A549 (cell line): ENCODE results near the gene PKN1. TPM values are rescaled to one million over a fixed set of nuclear protein-coding genes. Genes with fewer than 3 reads are reported as not detected.

Experiments
- ATAC-seq, 2 experiments: fragments of 200-7000 bp in 1 of 2; fragments of >200 bp in 1 of 2; cut with Nextera tagmentation in 1 of 2; cut with Tn5 transposase in 1 of 2; 3 replicates each; pipeline versions ENCODE4 v1.8.0 to v1.9.1; 2018 to 2020; ENCODE audit warnings: mild to moderate bottlenecking in 1 of 2, moderate library complexity in 1 of 2
- CTCF ChIA-PET: fragments of 300-600 bp; sonication (Branson Sonifier 250); formaldehyde crosslinking; extraction: SDS; loops from one replicate; lab custom pipeline; 2021; ENCODE audit warnings: antibody characterized with exemption, inconsistent platforms; lab: Yijun Ruan, JAX
- POLR2A ChIA-PET: fragments of 350-600 bp; formaldehyde crosslinking; extraction: SDS; loops from one replicate; lab custom pipeline; 2021; ENCODE audit warnings: antibody characterized with exemption, inconsistent platforms; lab: Yijun Ruan, JAX
- DNase-seq, 2 experiments: peaks; one replicate each; pipeline versions ENCODE4 v3.0.0 to v3.0.0-alpha.2; 2011 to 2016; ENCODE audit warnings: low read depth in 1 of 2, low spot score in 1 of 2
- FAIRE-seq: peaks from 2 replicates; lab custom pipeline; 2011; peaks lifted over from hg19 to GRCh38; lab: Jason Lieb, UNC
- H3K27ac ChIP-seq, 2 experiments: fragments of >200 bp; sonication (Bioruptor Twin); formaldehyde crosslinking; 3 replicates each; pipeline ENCODE4 v1.5.1; 2016 to 2017
- H3K4me1 ChIP-seq: fragments of >200 bp; sonication (Bioruptor Twin); formaldehyde crosslinking; 3 replicates; pipeline ENCODE4 v1.6.1; 2016
- H3K4me2 ChIP-seq: fragments of >200 bp; sonication (Bioruptor Twin); formaldehyde crosslinking; 3 replicates; pipeline ENCODE4 v1.6.1; 2016
- H3K4me3 ChIP-seq: fragments of >200 bp; sonication (Bioruptor Twin); formaldehyde crosslinking; 3 replicates; pipeline ENCODE4 v1.5.1; 2016
- H3K9me3 ChIP-seq: fragments of >200 bp; sonication (Bioruptor Twin); formaldehyde crosslinking; 3 replicates; pipeline ENCODE4 v1.6.1; 2016
- CBX8 ChIP-seq: fragments of 200-600 bp; sonication (generic); IDR thresholded peaks from 2 replicates; pipeline ENCODE4 v1.6.1; 2016
- EHF ChIP-seq: fragments of 250-450 bp; sonication (Bioruptor Pico); IDR thresholded peaks from 2 replicates; pipeline ENCODE4 v1.5.0; 2020; ENCODE audit warnings: mild to moderate bottlenecking
- FOXS1 ChIP-seq: fragments of 250-450 bp; sonication (Bioruptor Pico); IDR thresholded peaks from 2 replicates; pipeline ENCODE4 v1.5.0; 2020; ENCODE audit warnings: mild to moderate bottlenecking, moderate library complexity
- HOXA7 ChIP-seq: fragments of 250-450 bp; sonication (Bioruptor Pico); IDR thresholded peaks from 2 replicates; pipeline ENCODE4 v1.5.0; 2020; ENCODE audit warnings: mild to moderate bottlenecking, moderate library complexity
- MAFK ChIP-seq: fragments of 450-650 bp; IDR thresholded peaks from 2 replicates; pipeline ENCODE4 v1.6.1; 2014; ENCODE audit not compliant: partially characterized antibody
- NPAS2 ChIP-seq: fragments of 250-450 bp; sonication (Bioruptor Pico); IDR thresholded peaks from 2 replicates; pipeline ENCODE4 v1.8.0; 2022; ENCODE audit warnings: mild to moderate bottlenecking, moderate library complexity, borderline replicate concordance
- POLR2AphosphoS2 ChIP-seq: conservative IDR thresholded peaks from 2 replicates; pipeline ENCODE4 v1.6.1; 2012; ENCODE audit warnings: low read length, improper control_type of control experiment, inconsistent platforms
- RAD21 ChIP-seq, 2 experiments: fragments of >200 bp in 1 of 2; sonication (Bioruptor Twin) in 1 of 2; formaldehyde crosslinking in 1 of 2; IDR thresholded peaks in 1 of 2; conservative IDR thresholded peaks in 1 of 2; 2 replicates in 1 of 2; 3 replicates in 1 of 2; pipeline ENCODE4 v1.6.1; 2012 to 2018; ENCODE audit warnings: inconsistent platforms in 1 of 2
- TFCP2L1 ChIP-seq: fragments of 250-450 bp; sonication (Bioruptor Pico); IDR thresholded peaks from 2 replicates; pipeline ENCODE4 v1.5.0; 2021; ENCODE audit warnings: mild to moderate bottlenecking
- ZFP36 ChIP-seq: fragments of 450-650 bp; IDR thresholded peaks from 2 replicates; pipeline ENCODE4 v1.6.1; 2014; ENCODE audit warnings: borderline replicate concordance; ENCODE audit not compliant: partially characterized antibody
- ZSCAN20 ChIP-seq: fragments of 250-450 bp; sonication (Bioruptor Pico); IDR thresholded peaks from 2 replicates; pipeline ENCODE4 v1.8.0; 2022; ENCODE audit warnings: mild to moderate bottlenecking, moderate library complexity
- WGBS: methylation state at CpG from one replicate; pipeline ENCODE4 v1.1.6; 2017; ENCODE audit errors: missing lambda C conversion rate; 5-methylcytosine and 5-hydroxymethylcytosine counted together
- polyA plus RNA-seq, 4 experiments: library from polyadenylated mRNA; depleted of rRNA in 3 of 4; stranded (reverse); fragments of >200 nt; fragmentation: RNase III in 1 of 4; extraction: RNeasy Plus Mini Kit Qiagen cat#74134 plus additional on column Dnase treatment in 1 of 4; gene quantifications; 2 replicates in 3 of 4; 3 replicates in 1 of 4; pipeline ENCODE4 v1.2.3, GENCODE V29; 2011 to 2017
- TF ChIP-seq, protein P1 (sequence below): fragments of >200 bp; sonication (Bioruptor Twin); formaldehyde crosslinking; IDR thresholded peaks from 2 replicates; pipeline ENCODE4 v1.6.1; 2016
- TF ChIP-seq, protein P2 (sequence below): fragments of 200-600 bp; sonication (generic); IDR thresholded peaks from 2 replicates; pipeline ENCODE4 v1.6.1; 2016; ENCODE audit warnings: antibody characterized with exemption, mild to moderate bottlenecking, moderate library complexity
- TF ChIP-seq, protein P3 (sequence below): fragments of 150-350 bp; IDR thresholded peaks from 2 replicates; pipeline ENCODE4 v1.6.1; 2014; ENCODE audit warnings: low read depth, mild to moderate bottlenecking, low read length
- TF ChIP-seq, protein P4 (sequence below): fragments of >200 bp; sonication (Bioruptor Twin); formaldehyde crosslinking; IDR thresholded peaks from 3 replicates; pipeline ENCODE4 v1.6.1; 2016
- TF ChIP-seq, protein P5 (sequence below): IDR thresholded peaks from 2 replicates; pipeline ENCODE4 v1.6.1; 2012
- TF ChIP-seq, protein P6 (sequence below): IDR thresholded peaks from 2 replicates; pipeline ENCODE4 v1.6.1; 2012
- TF ChIP-seq, protein P7 (sequence below): fragments of 250-450 bp; sonication (Bioruptor Pico); IDR thresholded peaks from 2 replicates; pipeline ENCODE4 v1.5.0; 2020; ENCODE audit warnings: low read depth, mild to moderate bottlenecking, moderate library complexity

Gene PKN1
- polyA plus RNA-seq, 2 of the 4 experiments (the other 2 are of a cell fraction) = 33.4 to 37.3 TPM

DNA sequence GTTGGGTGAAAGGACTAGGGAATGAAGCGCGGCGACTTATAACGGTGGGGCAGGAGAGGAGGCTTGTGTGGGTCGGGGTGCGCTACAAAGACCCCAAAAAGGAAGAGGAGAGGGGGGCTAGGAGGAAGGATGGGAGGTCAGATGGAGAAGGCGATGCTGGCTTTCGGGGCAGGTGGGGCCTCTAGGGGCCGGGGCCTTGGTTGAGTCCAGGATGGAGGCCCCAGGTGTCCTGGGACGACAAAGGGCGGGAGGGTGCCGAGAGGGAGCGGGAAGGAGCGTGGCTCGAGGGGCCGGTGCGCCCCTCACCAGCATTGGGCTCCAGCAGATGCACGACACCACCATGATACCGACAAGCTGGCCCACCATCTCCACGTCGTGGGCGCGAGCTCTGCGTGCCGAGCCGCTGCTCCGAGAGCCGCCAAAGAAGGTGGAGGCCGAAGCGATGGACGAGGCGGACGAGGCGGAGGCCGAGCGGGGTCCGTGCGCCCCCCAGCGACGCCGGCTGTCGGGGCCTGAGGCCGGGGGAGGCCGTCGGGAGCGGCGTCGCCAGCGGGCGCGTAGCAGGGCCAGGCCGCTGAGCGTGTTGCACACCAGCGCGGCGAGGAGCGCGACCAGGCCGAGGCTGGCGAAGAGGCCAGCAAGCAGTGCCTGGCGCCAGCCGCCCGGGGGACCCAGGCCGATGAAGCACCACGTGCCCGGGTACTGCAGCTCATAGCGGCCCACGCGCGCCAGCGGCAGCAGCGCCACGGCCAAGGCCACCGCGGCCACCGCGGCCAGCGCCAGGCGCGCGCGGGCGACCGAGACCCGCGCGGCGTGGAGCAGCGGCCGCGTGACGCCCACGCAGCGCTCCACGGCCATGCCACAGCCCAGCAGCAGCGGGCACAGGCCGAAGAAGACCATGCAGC, 40.2 kb downstream of the PKN1 start:
- H3K4me2 ChIP-seq = no peak overlapping the region
- ATAC-seq (no peak), DNase-seq (no peak), FAIRE-seq (no peak)
- CTCF ChIA-PET = interaction anchor here (0.5 to 2.6 kb wide), 15 partner anchors 12 to 337 kb away, joined by 3 to 12 read pairs (median 4); partner anchors contain the start of genes ASF1B and PKN1
- no peak overlapping the region for H3K4me3 ChIP-seq
- H3K4me1 ChIP-seq = peaks cover 35% of the 10 kb centered on the region
- H3K27ac ChIP-seq = no peak overlapping the region
- TF ChIP-seq, protein P1, sequence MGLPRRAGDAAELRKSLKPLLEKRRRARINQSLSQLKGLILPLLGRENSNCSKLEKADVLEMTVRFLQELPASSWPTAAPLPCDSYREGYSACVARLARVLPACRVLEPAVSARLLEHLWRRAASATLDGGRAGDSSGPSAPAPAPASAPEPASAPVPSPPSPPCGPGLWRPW = no peak
- TF ChIP-seq NPAS2 (CRISPR knock-in tag) = no peak
- no peak for TF ChIP-seq RAD21 (conservative IDR thresholded peaks at IDR 0.05 in 1 of 2, IDR thresholded peaks at IDR 0.05 in 1 of 2)
- TF ChIP-seq, protein P2, sequence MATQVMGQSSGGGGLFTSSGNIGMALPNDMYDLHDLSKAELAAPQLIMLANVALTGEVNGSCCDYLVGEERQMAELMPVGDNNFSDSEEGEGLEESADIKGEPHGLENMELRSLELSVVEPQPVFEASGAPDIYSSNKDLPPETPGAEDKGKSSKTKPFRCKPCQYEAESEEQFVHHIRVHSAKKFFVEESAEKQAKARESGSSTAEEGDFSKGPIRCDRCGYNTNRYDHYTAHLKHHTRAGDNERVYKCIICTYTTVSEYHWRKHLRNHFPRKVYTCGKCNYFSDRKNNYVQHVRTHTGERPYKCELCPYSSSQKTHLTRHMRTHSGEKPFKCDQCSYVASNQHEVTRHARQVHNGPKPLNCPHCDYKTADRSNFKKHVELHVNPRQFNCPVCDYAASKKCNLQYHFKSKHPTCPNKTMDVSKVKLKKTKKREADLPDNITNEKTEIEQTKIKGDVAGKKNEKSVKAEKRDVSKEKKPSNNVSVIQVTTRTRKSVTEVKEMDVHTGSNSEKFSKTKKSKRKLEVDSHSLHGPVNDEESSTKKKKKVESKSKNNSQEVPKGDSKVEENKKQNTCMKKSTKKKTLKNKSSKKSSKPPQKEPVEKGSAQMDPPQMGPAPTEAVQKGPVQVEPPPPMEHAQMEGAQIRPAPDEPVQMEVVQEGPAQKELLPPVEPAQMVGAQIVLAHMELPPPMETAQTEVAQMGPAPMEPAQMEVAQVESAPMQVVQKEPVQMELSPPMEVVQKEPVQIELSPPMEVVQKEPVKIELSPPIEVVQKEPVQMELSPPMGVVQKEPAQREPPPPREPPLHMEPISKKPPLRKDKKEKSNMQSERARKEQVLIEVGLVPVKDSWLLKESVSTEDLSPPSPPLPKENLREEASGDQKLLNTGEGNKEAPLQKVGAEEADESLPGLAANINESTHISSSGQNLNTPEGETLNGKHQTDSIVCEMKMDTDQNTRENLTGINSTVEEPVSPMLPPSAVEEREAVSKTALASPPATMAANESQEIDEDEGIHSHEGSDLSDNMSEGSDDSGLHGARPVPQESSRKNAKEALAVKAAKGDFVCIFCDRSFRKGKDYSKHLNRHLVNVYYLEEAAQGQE = no peak
- no peak for TF ChIP-seq ZSCAN20 (CRISPR knock-in tag)
- TF ChIP-seq TFCP2L1 = no peak
- TF ChIP-seq, protein P3, sequence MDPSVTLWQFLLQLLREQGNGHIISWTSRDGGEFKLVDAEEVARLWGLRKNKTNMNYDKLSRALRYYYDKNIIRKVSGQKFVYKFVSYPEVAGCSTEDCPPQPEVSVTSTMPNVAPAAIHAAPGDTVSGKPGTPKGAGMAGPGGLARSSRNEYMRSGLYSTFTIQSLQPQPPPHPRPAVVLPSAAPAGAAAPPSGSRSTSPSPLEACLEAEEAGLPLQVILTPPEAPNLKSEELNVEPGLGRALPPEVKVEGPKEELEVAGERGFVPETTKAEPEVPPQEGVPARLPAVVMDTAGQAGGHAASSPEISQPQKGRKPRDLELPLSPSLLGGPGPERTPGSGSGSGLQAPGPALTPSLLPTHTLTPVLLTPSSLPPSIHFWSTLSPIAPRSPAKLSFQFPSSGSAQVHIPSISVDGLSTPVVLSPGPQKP = no peak
- TF ChIP-seq, protein P4, sequence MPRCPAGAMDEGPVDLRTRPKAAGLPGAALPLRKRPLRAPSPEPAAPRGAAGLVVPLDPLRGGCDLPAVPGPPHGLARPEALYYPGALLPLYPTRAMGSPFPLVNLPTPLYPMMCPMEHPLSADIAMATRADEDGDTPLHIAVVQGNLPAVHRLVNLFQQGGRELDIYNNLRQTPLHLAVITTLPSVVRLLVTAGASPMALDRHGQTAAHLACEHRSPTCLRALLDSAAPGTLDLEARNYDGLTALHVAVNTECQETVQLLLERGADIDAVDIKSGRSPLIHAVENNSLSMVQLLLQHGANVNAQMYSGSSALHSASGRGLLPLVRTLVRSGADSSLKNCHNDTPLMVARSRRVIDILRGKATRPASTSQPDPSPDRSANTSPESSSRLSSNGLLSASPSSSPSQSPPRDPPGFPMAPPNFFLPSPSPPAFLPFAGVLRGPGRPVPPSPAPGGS = no peak
- TF ChIP-seq EHF = no peak
- TF ChIP-seq, protein P5, sequence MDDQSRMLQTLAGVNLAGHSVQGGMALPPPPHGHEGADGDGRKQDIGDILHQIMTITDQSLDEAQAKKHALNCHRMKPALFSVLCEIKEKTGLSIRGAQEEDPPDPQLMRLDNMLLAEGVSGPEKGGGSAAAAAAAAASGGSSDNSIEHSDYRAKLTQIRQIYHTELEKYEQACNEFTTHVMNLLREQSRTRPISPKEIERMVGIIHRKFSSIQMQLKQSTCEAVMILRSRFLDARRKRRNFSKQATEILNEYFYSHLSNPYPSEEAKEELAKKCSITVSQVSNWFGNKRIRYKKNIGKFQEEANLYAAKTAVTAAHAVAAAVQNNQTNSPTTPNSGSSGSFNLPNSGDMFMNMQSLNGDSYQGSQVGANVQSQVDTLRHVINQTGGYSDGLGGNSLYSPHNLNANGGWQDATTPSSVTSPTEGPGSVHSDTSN = no peak
- TF ChIP-seq, protein P6, sequence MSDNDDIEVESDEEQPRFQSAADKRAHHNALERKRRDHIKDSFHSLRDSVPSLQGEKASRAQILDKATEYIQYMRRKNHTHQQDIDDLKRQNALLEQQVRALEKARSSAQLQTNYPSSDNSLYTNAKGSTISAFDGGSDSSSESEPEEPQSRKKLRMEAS = no peak
- TF ChIP-seq, protein P7, sequence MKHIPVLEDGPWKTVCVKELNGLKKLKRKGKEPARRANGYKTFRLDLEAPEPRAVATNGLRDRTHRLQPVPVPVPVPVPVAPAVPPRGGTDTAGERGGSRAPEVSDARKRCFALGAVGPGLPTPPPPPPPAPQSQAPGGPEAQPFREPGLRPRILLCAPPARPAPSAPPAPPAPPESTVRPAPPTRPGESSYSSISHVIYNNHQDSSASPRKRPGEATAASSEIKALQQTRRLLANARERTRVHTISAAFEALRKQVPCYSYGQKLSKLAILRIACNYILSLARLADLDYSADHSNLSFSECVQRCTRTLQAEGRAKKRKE (CRISPR knock-in tag) = no peak
- no peak for TF ChIP-seq ZFP36
- POLR2A ChIA-PET = no interaction called here
- no peaks in the 10 kb centered on the region for H3K9me3 ChIP-seq
- WGBS = 96% methylated on average over 79 of the region's 97 CpGs

DNA sequence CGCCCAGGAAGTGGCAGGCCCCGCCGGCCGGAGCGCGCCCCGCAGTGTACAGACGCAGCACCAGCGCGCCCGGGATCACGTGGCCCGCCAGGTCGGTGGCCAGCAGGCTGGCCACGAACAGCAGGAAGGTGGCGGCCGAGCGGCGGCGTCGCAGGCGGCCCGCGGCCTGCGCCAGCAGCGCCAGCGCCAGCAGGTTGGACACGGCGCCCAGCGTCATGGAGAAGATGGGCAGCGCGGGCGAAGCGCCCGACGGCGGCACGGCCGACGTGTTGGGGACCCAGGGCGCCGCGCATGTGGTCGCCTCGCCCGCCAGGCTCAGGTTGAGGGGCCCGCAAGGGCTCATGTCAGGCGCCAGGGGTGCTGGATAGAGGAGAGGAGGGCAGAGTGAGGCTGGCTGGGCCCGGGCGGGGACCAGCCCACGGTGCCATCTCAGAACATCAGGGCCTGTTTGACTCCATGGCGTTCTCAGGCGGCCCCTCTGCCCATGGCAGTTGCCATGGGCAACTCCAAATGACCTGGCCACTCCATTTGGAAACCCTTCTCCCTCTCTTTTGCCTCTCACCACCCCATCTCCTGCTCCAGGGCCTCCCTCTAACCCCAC, 41.0 kb downstream of the PKN1 start:
- ChIA-PET CTCF (no interaction called here), POLR2A (no interaction called here)
- no peaks in the 10 kb centered on the region for H3K9me3 ChIP-seq
- 97% methylated on average over 16 of the region's 53 CpGs for WGBS
- no peak for ATAC-seq
- H3K4me1 ChIP-seq = peaks cover 35% of the 10 kb centered on the region
- H3K27ac ChIP-seq = no peak overlapping the region; a peak in 1 of 6 replicates
- no peak for FAIRE-seq
- no peak overlapping the region for H3K4me2 ChIP-seq
- no peak overlapping the region for H3K4me3 ChIP-seq
- no peak for DNase-seq
- no peak for TF ChIP-seq CBX8
- TF ChIP-seq, protein P1 = no peak
- TF ChIP-seq, protein P4 = no peak
- TF ChIP-seq POLR2AphosphoS2 = no peak
- TF ChIP-seq FOXS1 = no peak
- TF ChIP-seq TFCP2L1 = no peak
- no peak for TF ChIP-seq MAFK
- no peak for TF ChIP-seq HOXA7 (CRISPR knock-in tag)
- TF ChIP-seq, protein P2 = no peak
